ENCODE data around the gene WDR43. TPM values are rescaled to one million over a fixed set of nuclear protein-coding genes. Genes with fewer than 3 reads are reported as not detected.

Gene WDR43
- total RNA-seq, 1 experiment from 2014 or later: 85.6 TPM

DNA sequence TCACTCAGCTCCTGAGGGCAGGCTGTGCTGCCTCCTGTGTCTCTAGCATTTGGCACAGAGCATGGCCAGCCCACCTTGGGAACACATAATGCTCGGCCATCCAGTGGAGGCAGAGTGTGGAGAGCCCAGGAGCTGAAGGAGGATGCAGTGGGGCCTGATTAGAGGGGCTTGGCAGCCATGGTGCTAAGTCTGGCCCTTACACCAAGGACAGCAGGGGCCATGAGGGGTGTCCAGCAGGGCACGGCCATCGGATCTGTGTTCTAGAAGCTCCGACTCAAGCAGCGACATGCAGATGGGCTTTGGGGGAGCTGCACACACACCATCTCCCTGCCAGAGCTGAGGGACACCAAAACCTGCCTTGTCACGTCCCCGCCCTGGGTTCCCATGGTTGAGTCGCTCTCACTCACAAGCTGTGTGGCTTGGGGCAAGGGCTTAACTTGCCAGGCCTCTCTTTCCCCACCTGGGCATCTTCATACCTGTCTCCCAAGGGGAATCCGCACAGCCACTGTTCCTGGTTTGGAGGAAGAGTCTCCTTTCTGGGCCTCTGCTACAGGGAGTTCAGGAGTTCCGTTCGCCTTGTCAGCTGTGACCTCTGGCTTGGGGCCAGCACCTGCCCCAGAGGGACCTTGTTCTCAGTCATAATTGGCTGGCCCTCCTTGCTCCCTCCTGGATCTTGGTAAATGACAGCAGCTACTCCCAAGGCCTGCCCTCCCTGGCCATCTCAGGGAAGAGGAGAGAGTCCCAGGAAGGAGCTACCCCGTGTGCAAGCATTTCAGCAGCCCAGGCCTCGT is 85.3 kb downstream of the WDR43 start:
- DNase-seq: peak; percentile 22
- Mint-ChIP-seq H3K9me3 (ENCODE audit: low read depth, unreplicated experiment) (peaks cover 3% of the 10 kb centered on the region), H3K36me3 (ENCODE audit: insufficient read depth, unreplicated experiment) (peaks cover 25% of the 10 kb centered on the region), H3K4me1 (ENCODE audit: low read depth, unreplicated experiment) (peaks cover 36% of the 10 kb centered on the region), H3K27me3 (ENCODE audit: unreplicated experiment) (no peaks in the 10 kb centered on the region), H3K27ac (ENCODE audit: unreplicated experiment) (no peak overlapping the region), H3K4me3 (ENCODE audit: low read depth, unreplicated experiment) (no peak overlapping the region)
- CTCF ChIA-PET: interaction anchor here (1.1 kb wide), 1 partner anchor 11 kb away, joined by 3 read pairs; no protein-coding TSS in a partner anchor
- no TSS peak for BruUV-seq (replicated peaks)
- TF ChIP-seq, protein P1, sequence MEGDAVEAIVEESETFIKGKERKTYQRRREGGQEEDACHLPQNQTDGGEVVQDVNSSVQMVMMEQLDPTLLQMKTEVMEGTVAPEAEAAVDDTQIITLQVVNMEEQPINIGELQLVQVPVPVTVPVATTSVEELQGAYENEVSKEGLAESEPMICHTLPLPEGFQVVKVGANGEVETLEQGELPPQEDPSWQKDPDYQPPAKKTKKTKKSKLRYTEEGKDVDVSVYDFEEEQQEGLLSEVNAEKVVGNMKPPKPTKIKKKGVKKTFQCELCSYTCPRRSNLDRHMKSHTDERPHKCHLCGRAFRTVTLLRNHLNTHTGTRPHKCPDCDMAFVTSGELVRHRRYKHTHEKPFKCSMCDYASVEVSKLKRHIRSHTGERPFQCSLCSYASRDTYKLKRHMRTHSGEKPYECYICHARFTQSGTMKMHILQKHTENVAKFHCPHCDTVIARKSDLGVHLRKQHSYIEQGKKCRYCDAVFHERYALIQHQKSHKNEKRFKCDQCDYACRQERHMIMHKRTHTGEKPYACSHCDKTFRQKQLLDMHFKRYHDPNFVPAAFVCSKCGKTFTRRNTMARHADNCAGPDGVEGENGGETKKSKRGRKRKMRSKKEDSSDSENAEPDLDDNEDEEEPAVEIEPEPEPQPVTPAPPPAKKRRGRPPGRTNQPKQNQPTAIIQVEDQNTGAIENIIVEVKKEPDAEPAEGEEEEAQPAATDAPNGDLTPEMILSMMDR (IDR thresholded peaks at IDR 0.05; ENCODE audit: unreplicated experiment): no peak
- intact Hi-C loops (cut with micrococcal nuclease; ENCODE audit: unreplicated experiment): loop anchor here (5.0 kb wide), 1 partner anchor 133 kb away; no protein-coding TSS in a partner anchor

DNA sequence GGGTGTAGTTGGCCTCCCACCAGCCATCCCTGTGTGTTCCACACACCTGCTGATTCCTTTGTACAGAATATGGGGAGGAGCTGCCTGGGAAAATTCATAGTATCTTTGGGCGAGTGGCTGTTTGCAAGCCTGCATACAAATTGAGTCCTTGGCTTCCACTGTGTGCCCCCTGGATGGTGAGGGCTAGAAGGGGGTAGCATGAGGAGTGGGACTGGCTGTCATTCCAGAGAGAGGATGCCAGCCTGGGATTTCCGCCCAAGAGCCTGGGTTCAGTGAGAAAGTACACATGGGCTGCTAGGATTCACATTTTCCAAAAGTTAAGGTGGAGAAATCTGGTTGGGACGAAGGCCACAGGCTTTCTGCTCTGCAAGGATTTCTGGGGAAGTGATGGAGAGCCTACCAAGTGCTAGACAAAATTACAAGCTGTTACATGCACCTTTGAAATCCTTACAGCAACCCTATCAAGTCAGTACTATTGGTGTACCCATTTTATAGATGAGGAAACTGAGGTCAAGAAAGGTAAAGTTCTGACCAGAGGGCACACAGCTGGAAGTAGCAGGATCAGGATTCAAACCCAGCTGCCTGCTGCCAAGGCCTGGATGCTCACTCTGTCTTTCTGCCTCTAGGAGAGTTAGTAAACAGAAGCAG is 86.0 kb downstream of the WDR43 start:
- Mint-ChIP-seq H3K27me3 (ENCODE audit: unreplicated experiment) (no peaks in the 10 kb centered on the region), H3K36me3 (ENCODE audit: insufficient read depth, unreplicated experiment) (peaks cover 25% of the 10 kb centered on the region), H3K4me1 (ENCODE audit: low read depth, unreplicated experiment) (peaks cover 36% of the 10 kb centered on the region), H3K9me3 (ENCODE audit: low read depth, unreplicated experiment) (peaks cover 3% of the 10 kb centered on the region), H3K4me3 (ENCODE audit: low read depth, unreplicated experiment) (no peak overlapping the region), H3K27ac (ENCODE audit: unreplicated experiment) (no peak overlapping the region)
- no TSS peak for BruUV-seq (replicated peaks)
- intact Hi-C loops (cut with micrococcal nuclease; ENCODE audit: unreplicated experiment): no loop called here
- TF ChIP-seq, protein P1 (IDR thresholded peaks at IDR 0.05; ENCODE audit: unreplicated experiment): no peak
- CTCF ChIA-PET: interaction anchor here (0.6 to 1.7 kb wide), 3 partner anchors 11 to 54 kb away, joined by 3 read pairs; no protein-coding TSS in a partner anchor
- DNase-seq: no peak

DNA sequence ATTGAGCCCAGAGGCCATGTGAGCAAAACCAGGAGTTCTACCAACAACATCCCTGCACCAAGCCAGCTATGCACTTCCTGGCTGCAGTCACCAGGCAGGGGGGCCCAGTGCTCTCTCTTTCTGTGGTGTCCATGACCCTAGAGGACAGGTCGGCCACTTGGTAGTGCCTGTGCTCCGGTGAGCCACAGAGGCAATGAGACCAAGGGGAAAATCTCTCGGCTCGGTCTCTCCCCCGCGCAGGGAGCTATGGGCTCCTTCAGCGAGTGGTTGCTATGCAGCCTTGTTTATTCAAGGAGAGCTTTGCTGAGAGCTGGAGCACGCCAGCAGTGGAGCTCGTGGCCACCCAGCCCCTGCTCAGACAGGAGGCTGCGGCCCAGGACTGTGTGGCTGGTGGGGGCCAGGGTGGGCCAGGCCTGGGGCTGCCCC is 86.6 kb downstream of the WDR43 start, which contains the start of gene TOGARAM2:
TSS of gene TOGARAM2 (plus strand) at position 283 of the 426 bp plus-strand sequence. CDS start 13,537 bp downstream, outside the sequence.
- no peak for DNase-seq
- CTCF ChIA-PET: interaction anchor here (0.6 to 1.7 kb wide), 4 partner anchors 10 to 1279 kb away, joined by 3 read pairs; no protein-coding TSS in a partner anchor
- peaks cover 21% of the 10 kb centered on the region for H3K36me3 Mint-ChIP-seq (ENCODE audit: insufficient read depth, unreplicated experiment)
- H3K4me3 Mint-ChIP-seq (ENCODE audit: low read depth, unreplicated experiment): no peak within 1 kb of the TSS
- intact Hi-C loops (cut with micrococcal nuclease; ENCODE audit: unreplicated experiment): no loop called here
- peaks cover 31% of the 10 kb centered on the region for H3K4me1 Mint-ChIP-seq (ENCODE audit: low read depth, unreplicated experiment)
- TF ChIP-seq, protein P1 (IDR thresholded peaks at IDR 0.05; ENCODE audit: unreplicated experiment): no peak
- BruUV-seq (replicated peaks): no TSS peak
- no peaks in the 10 kb centered on the region for H3K27me3 Mint-ChIP-seq (ENCODE audit: unreplicated experiment)
- H3K9me3 Mint-ChIP-seq (ENCODE audit: low read depth, unreplicated experiment): peaks cover 3% of the 10 kb centered on the region
- H3K27ac Mint-ChIP-seq (ENCODE audit: unreplicated experiment): no peak within 1 kb of the TSS

DNA sequence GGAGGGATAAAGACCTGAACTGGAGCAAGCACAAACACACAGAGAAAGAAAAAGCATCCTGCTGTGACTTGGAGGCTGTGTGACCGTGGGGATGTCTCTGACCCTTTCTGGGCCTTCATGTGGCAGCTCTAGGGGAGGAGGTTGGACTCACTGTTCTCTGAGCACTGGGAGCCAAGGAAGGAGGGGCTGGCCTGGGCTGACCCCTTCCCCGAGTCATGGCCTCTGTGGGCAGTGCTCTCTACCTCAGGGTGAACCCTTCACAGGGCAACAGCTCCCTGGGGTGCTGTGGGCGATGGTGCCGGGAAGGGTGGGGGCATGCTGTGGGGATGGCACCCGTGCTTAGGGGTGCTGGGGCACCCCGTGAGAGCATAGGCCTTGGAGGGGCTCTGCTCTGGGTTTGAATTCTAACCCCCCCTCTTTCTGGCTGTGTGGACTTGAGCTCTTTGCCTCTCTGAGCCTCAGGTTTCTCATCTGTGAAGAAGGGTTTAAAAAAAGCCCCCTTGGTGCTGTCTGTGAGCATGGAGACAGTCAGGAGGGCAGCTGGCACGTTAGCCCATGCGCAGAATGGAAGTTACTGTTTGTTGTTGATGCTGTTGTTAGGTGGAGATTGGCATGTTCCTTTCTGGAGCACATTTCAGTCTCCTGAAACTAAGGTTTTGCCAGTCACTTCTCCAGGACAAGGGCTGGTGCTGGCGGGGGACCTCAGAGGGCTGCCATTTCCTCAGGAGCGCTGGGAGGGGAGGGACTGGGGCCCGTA is 87.3 kb downstream of the WDR43 start:
- Mint-ChIP-seq H3K27ac (ENCODE audit: unreplicated experiment) (no peak overlapping the region), H3K36me3 (ENCODE audit: insufficient read depth, unreplicated experiment) (peaks cover 13% of the 10 kb centered on the region), H3K9me3 (ENCODE audit: low read depth, unreplicated experiment) (peaks cover 3% of the 10 kb centered on the region), H3K4me1 (ENCODE audit: low read depth, unreplicated experiment) (peaks cover 23% of the 10 kb centered on the region), H3K4me3 (ENCODE audit: low read depth, unreplicated experiment) (no peak overlapping the region), H3K27me3 (ENCODE audit: unreplicated experiment) (no peaks in the 10 kb centered on the region)
- CTCF ChIA-PET: interaction anchor here (0.6 to 1.7 kb wide), 2 partner anchors 31 to 1280 kb away, joined by 3 read pairs; no protein-coding TSS in a partner anchor
- intact Hi-C loops (cut with micrococcal nuclease; ENCODE audit: unreplicated experiment): no loop called here
- no peak for DNase-seq
- TF ChIP-seq, protein P1 (IDR thresholded peaks at IDR 0.05; ENCODE audit: unreplicated experiment): no peak
- no TSS peak for BruUV-seq (replicated peaks)

Measured in Calu3 (cell line).